GM12878 (cell line): ENCODE measurements around the gene RAP1GDS1. TPM values are rescaled to one million over a fixed set of nuclear protein-coding genes. Genes with fewer than 3 reads are reported as not detected.

Experiments used
- ATAC-seq: fragments of 200-7000 bp; cut with Tn5 transposase; 3 replicates; pipeline ENCODE4 v1.9.1; 2020; ENCODE audit warnings: mild to moderate bottlenecking, moderate library complexity
- BruUV-seq: library from RNA; stranded (reverse); fragments of 400-500 nt; replicated peaks from 2 replicates; lab custom pipeline; 2021; lab: Mats Ljungman, UMichigan
- CTCF ChIA-PET: fragments of 300-600 bp; sonication (Branson Sonifier 250); formaldehyde crosslinking; extraction: SDS; loops from one replicate; lab custom pipeline; 2021; ENCODE audit warnings: inconsistent platforms; lab: Yijun Ruan, JAX
- POLR2A ChIA-PET: fragments of 350-600 bp; formaldehyde crosslinking; extraction: SDS; loops from one replicate; lab custom pipeline; 2021; ENCODE audit warnings: inconsistent platforms; lab: Charles Lee
- RAD21 ChIA-PET: fragments of 300-600 bp; sonication (Branson Sonifier 250); formaldehyde crosslinking; loops from one replicate; lab custom pipeline; 2023; ENCODE audit warnings: antibody characterized with exemption; ENCODE audit not compliant: unreplicated experiment; lab: Charles Lee
- SMC1A ChIA-PET: fragments of 300-600 bp; sonication (Branson Sonifier 250); formaldehyde crosslinking; loops from one replicate; lab custom pipeline; 2023; ENCODE audit not compliant: unreplicated experiment, uncharacterized antibody; lab: Charles Lee
- DNase-seq: peaks from one replicate; pipeline ENCODE4 v3.0.0-alpha.2; 2011; ENCODE audit warnings: low read depth, low spot score
- FAIRE-seq: peaks from 3 replicates; lab custom pipeline; 2011; peaks lifted over from hg19 to GRCh38; lab: Jason Lieb, UNC
- H2AFZ ChIP-seq: 2 replicates; pipeline ENCODE4 v1.6.0; 2011; ENCODE audit warnings: low read depth, low read length, control low read depth; ENCODE audit not compliant: control insufficient read depth
- H3K27ac ChIP-seq: 2 replicates; pipeline ENCODE4 v1.5.1; 2011; ENCODE audit warnings: control low read depth; ENCODE audit not compliant: control insufficient read depth, insufficient read depth
- H3K27me3 ChIP-seq, 2 experiments: replicated peaks in 1 of 2; 2 replicates each; pipeline versions ENCODE4 v1.6.0 to v1.6.1; 2011; ENCODE audit warnings: low read length in 1 of 2; ENCODE audit not compliant: control insufficient read depth in 2 of 2, insufficient read depth in 2 of 2
- H3K36me3 ChIP-seq, 2 experiments: 2 replicates each; pipeline ENCODE4 v1.5.1; 2011; ENCODE audit warnings: low read length in 1 of 2; ENCODE audit not compliant: control insufficient read depth in 2 of 2, insufficient read depth in 2 of 2
- H3K4me1 ChIP-seq: 2 replicates; pipeline ENCODE4 v1.6.1; 2011; ENCODE audit warnings: mild to moderate bottlenecking, low read length, moderate library complexity, mixed read lengths; ENCODE audit not compliant: control insufficient read depth, insufficient read depth
- H3K4me2 ChIP-seq: 2 replicates; pipeline ENCODE4 v1.6.0; 2011; ENCODE audit warnings: control low read depth; ENCODE audit not compliant: control insufficient read depth, insufficient read depth
- H3K4me3 ChIP-seq: fragments of 200-600 bp; sonication (generic); 2 replicates; pipeline ENCODE4 v1.5.1; 2016
- H3K79me2 ChIP-seq: 2 replicates; pipeline ENCODE4 v1.6.0; 2011; ENCODE audit warnings: low read length; ENCODE audit not compliant: control insufficient read depth, insufficient read depth
- H3K9ac ChIP-seq: 2 replicates; pipeline ENCODE4 v1.8.0; 2011; ENCODE audit warnings: low read length, control low read depth, mixed read lengths; ENCODE audit not compliant: control insufficient read depth, insufficient read depth
- H3K9me3 ChIP-seq: replicated peaks from 3 replicates; pipeline ENCODE4 v1.5.1; 2011; ENCODE audit warnings: mild to moderate bottlenecking, low read length; ENCODE audit not compliant: control insufficient read depth, insufficient read depth
- H4K20me1 ChIP-seq: 2 replicates; pipeline ENCODE4 v1.6.0; 2011; ENCODE audit not compliant: control insufficient read depth, insufficient read depth
- CBX3 ChIP-seq: fragments of 200-600 bp; sonication (generic); IDR thresholded peaks from 2 replicates; pipeline ENCODE4 v1.6.1; 2016; ENCODE audit warnings: low read depth, borderline replicate concordance
- EGR1 ChIP-seq, 2 experiments: IDR thresholded peaks; 1 replicate in 1 of 2; 2 replicates in 1 of 2; pipeline ENCODE4 v1.6.1; 2011 to 2012; ENCODE audit warnings: low read depth in 2 of 2, low read length in 2 of 2, borderline replicate concordance in 1 of 2, mild to moderate bottlenecking in 1 of 2, moderate library complexity in 1 of 2
- FOS ChIP-seq: IDR thresholded peaks from 3 replicates; pipeline ENCODE4 v1.6.1; 2011; ENCODE audit warnings: borderline replicate concordance; ENCODE audit not compliant: insufficient read length; ENCODE audit errors: extremely low read depth
- GABPA ChIP-seq: IDR thresholded peaks from 2 replicates; pipeline ENCODE4 v1.6.1; 2014; ENCODE audit warnings: antibody characterized with exemption, low read depth, mild to moderate bottlenecking, inconsistent platforms
- GATAD2B ChIP-seq: fragments of 450-650 bp; conservative IDR thresholded peaks from 2 replicates; pipeline ENCODE4 v1.6.1; 2017; ENCODE audit warnings: low read depth, mild to moderate bottlenecking, moderate library complexity
- HDAC2 ChIP-seq: fragments of 200-600 bp; sonication (generic); IDR thresholded peaks from 2 replicates; pipeline ENCODE4 v1.6.1; 2017
- NFIC ChIP-seq: IDR thresholded peaks from 2 replicates; pipeline ENCODE4 v1.6.1; 2012; ENCODE audit warnings: low read depth, mild to moderate bottlenecking, inconsistent platforms, low read length, moderate library complexity
- NFXL1 ChIP-seq: fragments of 450-650 bp; IDR thresholded peaks from 2 replicates; pipeline ENCODE4 v1.6.1; 2017; ENCODE audit warnings: antibody characterized with exemption, mild to moderate bottlenecking, borderline replicate concordance
- PML ChIP-seq: IDR thresholded peaks from 2 replicates; pipeline ENCODE4 v1.6.1; 2012; ENCODE audit warnings: low read length, inconsistent platforms
- POU2F2 ChIP-seq: IDR thresholded peaks from 3 replicates; pipeline ENCODE4 v1.6.1; 2011; ENCODE audit warnings: low read depth, mild to moderate bottlenecking, low read length, borderline replicate concordance
- RCOR1 ChIP-seq: conservative IDR thresholded peaks from 2 replicates; pipeline ENCODE4 v1.6.1; 2012; ENCODE audit warnings: low read depth, low read length, improper control_type of control experiment
- SREBF1 ChIP-seq: IDR thresholded peaks from 2 replicates; pipeline ENCODE4 v1.6.1; 2012; ENCODE audit warnings: mild to moderate bottlenecking, low read length
- SREBF2 ChIP-seq: IDR thresholded peaks from 2 replicates; pipeline ENCODE4 v1.6.1; 2012; ENCODE audit warnings: mild to moderate bottlenecking, low read length
- ZBED1 ChIP-seq: IDR thresholded peaks from 2 replicates; pipeline ENCODE4 v1.6.1; 2016; ENCODE audit warnings: borderline replicate concordance
- WGBS: methylation state at CpG from one replicate; pipeline ENCODE4 v1.1.6; 2016; ENCODE audit warnings: low lambda C conversion rate; ENCODE audit not compliant: insufficient replicate concordance, insufficient coverage; ENCODE audit errors: missing lambda C conversion rate; 5-methylcytosine and 5-hydroxymethylcytosine counted together
- in situ Hi-C: fragments of 300-500 bp; cut with MboI; formaldehyde crosslinking; loops from 9 replicates; pipeline ENCODE4 v1.14.3; 2018; ENCODE audit warnings: mixed read lengths
- intact Hi-C: fragments of 100-400 bp; cut with micrococcal nuclease; formaldehyde crosslinking; loops from one replicate; pipeline ENCODE4 v1.14.2; 2022; ENCODE audit not compliant: unreplicated experiment
- polyA plus RNA-seq, 11 experiments: library from polyadenylated mRNA; depleted of rRNA in 4 of 11; unstranded in 6 of 11; stranded (reverse) in 5 of 11; fragments of >200 nt; fragmentation: Nextera tagmentation in 4 of 11; fragmentation: Illumina TruSeq in 1 of 11; extraction: Ambion mirVana in 4 of 11; extraction: Trizol in 1 of 11; gene quantifications; 1 replicate in 1 of 11; 2 replicates in 10 of 11; pipeline versions ENCODE4 v1.2.1 to v1.2.3, GENCODE V29; 2011 to 2016; ENCODE audit warnings: inconsistent platforms in 2 of 11, missing spikeins in 2 of 11, low read depth in 1 of 11
- total RNA-seq, 4 experiments: library from RNA; depleted of rRNA in 3 of 4; stranded (reverse); fragments of >200 nt in 3 of 4; fragmentation: Illumina TruSeq in 1 of 4; extraction: Trizol in 1 of 4; gene quantifications; 2 replicates each; pipeline versions ENCODE4 v1.2.1 to v1.2.3, GENCODE V29; 2013 to 2021
- TF ChIP-seq, protein P1 (sequence below): fragments of 450-650 bp; formaldehyde crosslinking; IDR thresholded peaks from 2 replicates; pipeline ENCODE4 v1.4.0; 2020; ENCODE audit warnings: mild to moderate bottlenecking, moderate library complexity
- TF ChIP-seq, protein P2 (sequence below): IDR thresholded peaks from 2 replicates; pipeline ENCODE4 v1.6.1; 2011; ENCODE audit warnings: low read depth, mild to moderate bottlenecking, low read length, moderate library complexity, borderline replicate concordance; ENCODE audit errors: extremely low read depth
- TF ChIP-seq, protein P3 (sequence below): fragments of 450-650 bp; conservative IDR thresholded peaks from 2 replicates; pipeline ENCODE4 v1.6.1; 2017; ENCODE audit warnings: mild to moderate bottlenecking, moderate library complexity

The RAP1GDS1 gene
- total and polyA plus RNA-seq, 10 of the 15 experiments (the other 5 are each of a cell fraction or from before 2014, with no cell fraction given) = 12.0 to 30.5 (median 20.7) TPM

DNA sequence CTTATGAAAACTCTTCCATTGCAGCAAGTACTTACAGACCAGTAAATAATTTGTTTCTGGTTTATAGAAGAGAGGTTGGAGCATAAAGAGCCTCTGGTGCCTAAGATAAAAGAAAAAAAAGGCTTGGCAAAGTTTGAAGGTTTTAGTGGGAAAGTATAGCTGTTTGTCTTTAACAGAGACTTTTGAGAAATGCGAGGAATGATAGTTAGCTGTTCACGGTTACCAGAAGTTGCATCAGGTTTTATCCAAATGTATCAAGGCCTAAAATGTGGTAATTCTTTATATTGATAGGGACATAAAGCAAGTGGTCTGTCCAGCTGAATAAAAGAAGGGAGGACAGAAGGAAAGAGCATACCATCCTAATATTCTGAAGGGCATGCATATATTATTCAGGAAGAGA, 29.3 kb downstream of the RAP1GDS1 start:
- CTCF ChIA-PET = interaction anchor here (1.1 to 1.8 kb wide), 2 partner anchors 16 to 96 kb away, joined by 3 to 4 read pairs; no protein-coding TSS in a partner anchor
- Histone ChIP-seq H3K79me2 (peaks cover 5% of the 10 kb centered on the region), H2AFZ (no peak overlapping the region), H3K4me1 (peaks cover 7% of the 10 kb centered on the region; the same call in 1 of the 2 replicates), H3K9ac (no peak overlapping the region), H3K4me2 (no peak overlapping the region), H3K9me3 (no peaks in the 10 kb centered on the region; the same call in 2 of the 3 replicates), H3K27ac (no peak overlapping the region), H3K27me3 (no peaks in the 10 kb centered on the region), H3K4me3 (no peak overlapping the region), H3K36me3 (no peaks in the 10 kb centered on the region), H4K20me1 (no peaks in the 10 kb centered on the region)
- no TSS peak for BruUV-seq
- POLR2A ChIA-PET = interaction anchor here (1.9 kb wide), 1 partner anchor 29 kb away, joined by 12 read pairs; the partner anchor contains the start of gene RAP1GDS1
- SMC1A ChIA-PET = interaction anchor here (0.6 to 1.7 kb wide), 3 partner anchors 9 to 38 kb away, joined by 3 to 5 read pairs (median 5); no protein-coding TSS in a partner anchor
- intact Hi-C loops (no loop called here), in situ Hi-C loops (no loop called here)
- DNase-seq (no peak), ATAC-seq (no peak), FAIRE-seq (no peak)
- WGBS = 98% methylated on average over 2 of the region's 2 CpGs
- TF ChIP-seq GATAD2B (no peak), PML (no peak), EGR1 (IDR thresholded peaks at IDR 0.05; ENCODE audit: borderline replicate concordance in 1 of 2, low read depth in 2 of 2, low read length in 2 of 2) (no peak), NFIC (no peak), CBX3 (no peak), SREBF2 (no peak), HDAC2 (no peak), POU2F2 (no peak), RCOR1 (no peak), SREBF1 (no peak), FOS (no peak), GABPA (no peak), ZBED1 (no peak), NFXL1 (no peak)
- TF ChIP-seq, protein P1, sequence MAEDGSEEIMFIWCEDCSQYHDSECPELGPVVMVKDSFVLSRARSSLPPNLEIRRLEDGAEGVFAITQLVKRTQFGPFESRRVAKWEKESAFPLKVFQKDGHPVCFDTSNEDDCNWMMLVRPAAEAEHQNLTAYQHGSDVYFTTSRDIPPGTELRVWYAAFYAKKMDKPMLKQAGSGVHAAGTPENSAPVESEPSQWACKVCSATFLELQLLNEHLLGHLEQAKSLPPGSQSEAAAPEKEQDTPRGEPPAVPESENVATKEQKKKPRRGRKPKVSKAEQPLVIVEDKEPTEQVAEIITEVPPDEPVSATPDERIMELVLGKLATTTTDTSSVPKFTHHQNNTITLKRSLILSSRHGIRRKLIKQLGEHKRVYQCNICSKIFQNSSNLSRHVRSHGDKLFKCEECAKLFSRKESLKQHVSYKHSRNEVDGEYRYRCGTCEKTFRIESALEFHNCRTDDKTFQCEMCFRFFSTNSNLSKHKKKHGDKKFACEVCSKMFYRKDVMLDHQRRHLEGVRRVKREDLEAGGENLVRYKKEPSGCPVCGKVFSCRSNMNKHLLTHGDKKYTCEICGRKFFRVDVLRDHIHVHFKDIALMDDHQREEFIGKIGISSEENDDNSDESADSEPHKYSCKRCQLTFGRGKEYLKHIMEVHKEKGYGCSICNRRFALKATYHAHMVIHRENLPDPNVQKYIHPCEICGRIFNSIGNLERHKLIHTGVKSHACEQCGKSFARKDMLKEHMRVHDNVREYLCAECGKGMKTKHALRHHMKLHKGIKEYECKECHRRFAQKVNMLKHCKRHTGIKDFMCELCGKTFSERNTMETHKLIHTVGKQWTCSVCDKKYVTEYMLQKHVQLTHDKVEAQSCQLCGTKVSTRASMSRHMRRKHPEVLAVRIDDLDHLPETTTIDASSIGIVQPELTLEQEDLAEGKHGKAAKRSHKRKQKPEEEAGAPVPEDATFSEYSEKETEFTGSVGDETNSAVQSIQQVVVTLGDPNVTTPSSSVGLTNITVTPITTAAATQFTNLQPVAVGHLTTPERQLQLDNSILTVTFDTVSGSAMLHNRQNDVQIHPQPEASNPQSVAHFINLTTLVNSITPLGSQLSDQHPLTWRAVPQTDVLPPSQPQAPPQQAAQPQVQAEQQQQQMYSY = no peak
- TF ChIP-seq, protein P2, sequence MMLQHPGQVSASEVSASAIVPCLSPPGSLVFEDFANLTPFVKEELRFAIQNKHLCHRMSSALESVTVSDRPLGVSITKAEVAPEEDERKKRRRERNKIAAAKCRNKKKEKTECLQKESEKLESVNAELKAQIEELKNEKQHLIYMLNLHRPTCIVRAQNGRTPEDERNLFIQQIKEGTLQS = no peak
- TF ChIP-seq, protein P3, sequence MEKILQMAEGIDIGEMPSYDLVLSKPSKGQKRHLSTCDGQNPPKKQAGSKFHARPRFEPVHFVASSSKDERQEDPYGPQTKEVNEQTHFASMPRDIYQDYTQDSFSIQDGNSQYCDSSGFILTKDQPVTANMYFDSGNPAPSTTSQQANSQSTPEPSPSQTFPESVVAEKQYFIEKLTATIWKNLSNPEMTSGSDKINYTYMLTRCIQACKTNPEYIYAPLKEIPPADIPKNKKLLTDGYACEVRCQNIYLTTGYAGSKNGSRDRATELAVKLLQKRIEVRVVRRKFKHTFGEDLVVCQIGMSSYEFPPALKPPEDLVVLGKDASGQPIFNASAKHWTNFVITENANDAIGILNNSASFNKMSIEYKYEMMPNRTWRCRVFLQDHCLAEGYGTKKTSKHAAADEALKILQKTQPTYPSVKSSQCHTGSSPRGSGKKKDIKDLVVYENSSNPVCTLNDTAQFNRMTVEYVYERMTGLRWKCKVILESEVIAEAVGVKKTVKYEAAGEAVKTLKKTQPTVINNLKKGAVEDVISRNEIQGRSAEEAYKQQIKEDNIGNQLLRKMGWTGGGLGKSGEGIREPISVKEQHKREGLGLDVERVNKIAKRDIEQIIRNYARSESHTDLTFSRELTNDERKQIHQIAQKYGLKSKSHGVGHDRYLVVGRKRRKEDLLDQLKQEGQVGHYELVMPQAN = no peak
- RAD21 ChIA-PET = interaction anchor here (2.0 kb wide), 1 partner anchor 29 kb away, joined by 16 read pairs; the partner anchor contains the start of gene RAP1GDS1
